Sigmoid colon (tissue), 7 donors: ENCODE measurements around the gene GRM4. TPM values are rescaled to one million over a fixed set of nuclear protein-coding genes. Genes with fewer than 3 reads are reported as not detected.
A peak's percentile ranks its signal among the peaks of the same experiment; 100 is the strongest.

ENCODE experiments used
- DNase-seq: peaks from one replicate; pipeline ENCODE4 v3.0.0-alpha.2; 2019
- H3K27ac ChIP-seq, 4 donors: fragments of 200-600 bp; sonication (generic); one replicate each; pipeline ENCODE4 v1.5.1; 2016 to 2019; ENCODE audit warnings: mild to moderate bottlenecking in 1 of 4
- H3K27me3 ChIP-seq, 3 donors: fragments of 200-600 bp; sonication (generic); one replicate each; pipeline ENCODE4 v1.5.1; 2019; ENCODE audit warnings: mild to moderate bottlenecking in 1 of 3
- H3K36me3 ChIP-seq, 4 donors: fragments of 200-600 bp; sonication (generic); one replicate each; pipeline ENCODE4 v1.5.1; 2016 to 2019
- H3K4me1 ChIP-seq, 4 donors: fragments of 200-600 bp; sonication (generic); one replicate each; pipeline ENCODE4 v1.5.1; 2017 to 2019
- H3K4me3 ChIP-seq, 4 donors: fragments of 200-600 bp; sonication (generic); one replicate each; pipeline ENCODE4 v1.5.1; 2017 to 2019; ENCODE audit warnings: mild to moderate bottlenecking in 2 of 4, moderate library complexity in 1 of 4
- H3K9me3 ChIP-seq, 4 donors: fragments of 200-600 bp in 3 of 4; sonication (generic) in 3 of 4; one replicate each; pipeline versions ENCODE4 v1.5.1 to v1.6.1; 2013 to 2019
- CTCF ChIP-seq, 4 experiments: fragments of 450-650 bp in 3 of 4; fragments of 200-600 bp in 1 of 4; IDR thresholded peaks; one replicate each; pipeline ENCODE4 v1.5.1; 2016 to 2019; ENCODE audit warnings: antibody characterized with exemption in 4 of 4, mild to moderate bottlenecking in 3 of 4, moderate library complexity in 2 of 4
- EP300 ChIP-seq, 4 donors: sonication (generic); formaldehyde crosslinking; IDR thresholded peaks; one replicate each; pipeline ENCODE4 v1.6.1; 2017; ENCODE audit warnings: antibody characterized with exemption in 4 of 4
- POLR2A ChIP-seq, 2 donors: fragments of 450-650 bp; IDR thresholded peaks; one replicate each; pipeline ENCODE4 v1.6.1; 2016; ENCODE audit warnings: antibody characterized with exemption in 2 of 2, mild to moderate bottlenecking in 2 of 2, moderate library complexity in 2 of 2
- POLR2AphosphoS5 ChIP-seq, 4 donors: sonication (generic); formaldehyde crosslinking; IDR thresholded peaks; one replicate each; pipeline ENCODE4 v1.6.1; 2017; ENCODE audit warnings: antibody characterized with exemption in 4 of 4
- WGBS, 2 donors: extraction: QIAGEN DNeasy Blood & Tissue Kit; methylation state at CpG; one replicate each; pipeline ENCODE4 v1.1.7; 2013; 5-methylcytosine and 5-hydroxymethylcytosine counted together
- intact Hi-C: fragments of 100-400 bp; cut with DNase I; formaldehyde crosslinking; loops from one replicate; pipeline ENCODE4 v1.15.1; 2023
- polyA plus RNA-seq, 3 donors: library from polyadenylated mRNA; stranded (reverse); fragments of 200-250 nt; gene quantifications; one replicate each; pipeline ENCODE4 v1.2.3, GENCODE V29; 2013
- total RNA-seq, 4 donors: library from RNA; depleted of rRNA; stranded (reverse); fragments of >200 nt; gene quantifications; one replicate each; pipeline ENCODE4 v1.1.0, GENCODE V29; 2016
- donor health status: healthy with polysubstance abuse.
- donor health status: Bipolar disorder and iron deficiency.
- donor health status: healthy.

Gene GRM4
- total and polyA plus RNA-seq, 7 donors: 0.07 to 0.14 TPM; not detected in 5

DNA sequence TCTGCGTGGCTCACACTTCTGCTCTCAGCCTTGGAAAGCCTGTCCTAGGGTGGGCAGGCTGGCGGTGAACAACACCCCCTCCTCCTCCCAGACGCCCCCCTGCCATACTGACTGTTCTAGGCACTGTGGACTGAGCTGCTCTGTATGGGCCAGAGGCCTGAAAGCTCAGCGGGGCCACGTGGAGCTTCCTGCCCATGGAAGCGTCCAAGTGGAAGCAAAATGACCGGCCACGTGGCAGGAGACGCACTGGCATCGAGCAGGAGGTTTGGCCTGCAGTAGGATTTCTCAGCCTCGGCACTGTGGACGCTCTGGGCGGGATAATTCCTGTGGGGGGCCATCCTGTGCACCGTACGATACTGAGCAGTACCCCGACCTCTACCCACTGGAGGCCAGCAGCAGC lies 88.7 kb downstream of the GRM4 start:
- TF ChIP-seq POLR2A (IDR thresholded peaks at IDR 0.05): no peak
- no peak for TF ChIP-seq CTCF (IDR thresholded peaks at IDR 0.05)
- TF ChIP-seq POLR2AphosphoS5 (IDR thresholded peaks at IDR 0.05): no peak
- TF ChIP-seq EP300 (IDR thresholded peaks at IDR 0.05): no peak
- intact Hi-C loops: loop anchor here (5.0 kb wide), 1 partner anchor 95 kb away; no protein-coding TSS in a partner anchor
- Histone ChIP-seq H3K4me1 (peaks cover 0 to 11% (median 2%) of the 10 kb centered on the region in 4 donors), H3K4me3 (no peak overlapping the region), H3K36me3 (no peaks in the 10 kb centered on the region), H3K27me3 (peaks cover 0 to 27% (median 2%) of the 10 kb centered on the region in 3 donors), H3K9me3 (no peaks in the 10 kb centered on the region), H3K27ac (no peak overlapping the region)
- WGBS, 2 donors: 91 to 93% methylated on average over 16 of the region's 16 CpGs
- no peak for DNase-seq

GRCh38 chr6:34056305-34057108 lies 89.4 kb downstream of the GRM4 start:
- peak overlapping the region in 2 of 4 donors; percentile 7 to 17 for H3K4me3 ChIP-seq
- intact Hi-C loops: loop anchor here (5.0 kb wide), 1 partner anchor 96 kb away; no protein-coding TSS in a partner anchor
- no peaks in the 10 kb centered on the region for H3K36me3 ChIP-seq
- peak; percentile 84 for DNase-seq
- peaks cover 0 to 22% (median 0%) of the 10 kb centered on the region in 3 donors for H3K27me3 ChIP-seq
- TF ChIP-seq EP300 (IDR thresholded peaks at IDR 0.05): no peak
- no peak for TF ChIP-seq POLR2A (IDR thresholded peaks at IDR 0.05)
- no peak for TF ChIP-seq POLR2AphosphoS5 (IDR thresholded peaks at IDR 0.05)
- no peak for TF ChIP-seq CTCF (IDR thresholded peaks at IDR 0.05)
- 16 to 44% methylated on average over 36 of the region's 36 CpGs for WGBS, 2 donors
- H3K4me1 ChIP-seq: peaks cover 0 to 11% (median 2%) of the 10 kb centered on the region in 4 donors
- no peak overlapping the region for H3K27ac ChIP-seq
- H3K9me3 ChIP-seq: no peaks in the 10 kb centered on the region

- H3K4me1 ChIP-seq: peaks cover 0 to 11% (median 2%) of the 10 kb centered on the region in 4 donors
- no peak overlapping the region for H3K27ac ChIP-seq
- TF ChIP-seq POLR2AphosphoS5 (IDR thresholded peaks at IDR 0.05) (no peak), POLR2A (IDR thresholded peaks at IDR 0.05) (no peak), CTCF (IDR thresholded peaks at IDR 0.05) (peak; percentile 31 to 66 (median 44))
- intact Hi-C loops: loop anchor here (5.0 kb wide), 1 partner anchor 97 kb away; no protein-coding TSS in a partner anchor
- H3K27me3 ChIP-seq: peaks cover 0 to 20% (median 0%) of the 10 kb centered on the region in 3 donors
- DNase-seq: peak; percentile 72
- no peaks in the 10 kb centered on the region for H3K9me3 ChIP-seq
- no peaks in the 10 kb centered on the region for H3K36me3 ChIP-seq
- 59 to 65% methylated on average over 18 of the region's 18 CpGs for WGBS, 2 donors
- no peak overlapping the region for H3K4me3 ChIP-seq
Observed at GRCh38 chr6:34055223-34055933, 90.5 kb downstream of the GRM4 start.

DNA sequence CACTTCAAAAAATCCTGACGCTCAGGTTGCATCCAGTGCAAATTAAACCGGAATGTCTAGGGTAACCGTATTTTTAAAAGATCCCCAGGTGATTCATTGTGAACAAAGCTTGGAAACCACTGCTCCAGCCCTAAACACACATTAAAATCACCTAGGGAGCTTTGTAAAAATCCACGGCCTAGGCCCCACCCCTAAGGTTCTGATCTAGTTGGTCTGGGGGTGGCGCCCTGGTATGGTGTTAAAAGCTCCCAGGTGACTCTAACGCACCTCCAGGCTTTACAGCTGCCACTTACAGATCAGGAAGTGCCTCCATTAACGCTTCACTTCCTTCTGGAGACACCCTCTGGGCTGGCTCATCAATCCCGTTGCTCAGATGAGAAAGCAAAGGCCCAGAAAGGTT lies 92.2 kb downstream of the GRM4 start:
- Histone ChIP-seq H3K4me1 (peaks cover 0 to 11% (median 2%) of the 10 kb centered on the region in 4 donors), H3K4me3 (no peak overlapping the region), H3K9me3 (no peaks in the 10 kb centered on the region), H3K27ac (no peak overlapping the region), H3K36me3 (no peaks in the 10 kb centered on the region), H3K27me3 (peaks cover 0 to 20% (median 0%) of the 10 kb centered on the region in 3 donors)
- DNase-seq: no peak
- intact Hi-C loops: no loop called here
- TF ChIP-seq CTCF (IDR thresholded peaks at IDR 0.05): no peak
- TF ChIP-seq POLR2AphosphoS5 (IDR thresholded peaks at IDR 0.05): no peak
- no peak for TF ChIP-seq POLR2A (IDR thresholded peaks at IDR 0.05)
- WGBS, 2 donors: 19 to 53% methylated on average over 8 of the region's 8 CpGs
